Measurements from ENCODE around the gene PRDM16. TPM values are rescaled to one million over a fixed set of nuclear protein-coding genes. Genes with fewer than 3 reads are reported as not detected.

Gene PRDM16
- total RNA-seq, 2 experiments from 2014 or later, result 0.05 to 0.20 TPM

DNA sequence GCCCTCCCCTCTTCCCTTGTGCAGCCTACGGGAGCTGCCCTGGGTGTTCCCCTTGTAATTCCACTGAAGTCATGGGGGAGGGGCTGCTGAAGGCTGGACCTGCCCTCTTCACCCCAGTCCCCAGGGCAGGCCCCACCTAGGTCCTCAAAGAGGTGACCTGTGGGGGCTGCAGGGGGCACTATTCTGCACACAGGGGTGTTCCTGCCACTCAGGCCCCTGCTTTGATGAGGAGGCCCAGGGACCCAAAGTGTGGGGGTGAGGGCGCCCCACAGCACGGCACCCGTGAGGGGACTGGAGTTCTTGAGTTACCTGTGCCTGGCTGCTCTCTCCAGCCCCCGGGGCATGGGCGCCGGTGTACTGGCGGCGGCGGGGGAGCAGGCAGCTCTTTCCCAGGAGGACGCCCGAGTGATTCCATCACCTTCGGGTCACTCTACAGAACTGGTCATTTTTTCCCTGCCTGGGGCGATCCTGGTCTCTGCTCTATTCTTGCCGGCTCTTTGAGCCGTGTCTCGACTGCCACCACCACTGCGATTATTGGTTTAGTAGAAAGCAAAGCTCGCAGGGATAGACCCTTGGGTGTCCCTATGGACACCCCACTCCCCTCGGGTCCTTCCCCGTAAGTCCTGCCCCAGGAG, 6.9 kb upstream of the PRDM16 start:
- CTCF ChIA-PET, result no interaction called here
- Mint-ChIP-seq H3K36me3 (ENCODE audit: low read depth) (no peaks in the 10 kb centered on the region), H3K4me3 (no peak overlapping the region), H3K27ac (no peak overlapping the region), H3K4me1 (ENCODE audit: low read depth) (no peaks in the 10 kb centered on the region), H3K9me3 (no peaks in the 10 kb centered on the region), H3K27me3 (ENCODE audit: low read depth) (peaks cover 3% of the 10 kb centered on the region)
- DNase-seq, result no peak
- intact Hi-C loops (cut with micrococcal nuclease), result no loop called here

DNA sequence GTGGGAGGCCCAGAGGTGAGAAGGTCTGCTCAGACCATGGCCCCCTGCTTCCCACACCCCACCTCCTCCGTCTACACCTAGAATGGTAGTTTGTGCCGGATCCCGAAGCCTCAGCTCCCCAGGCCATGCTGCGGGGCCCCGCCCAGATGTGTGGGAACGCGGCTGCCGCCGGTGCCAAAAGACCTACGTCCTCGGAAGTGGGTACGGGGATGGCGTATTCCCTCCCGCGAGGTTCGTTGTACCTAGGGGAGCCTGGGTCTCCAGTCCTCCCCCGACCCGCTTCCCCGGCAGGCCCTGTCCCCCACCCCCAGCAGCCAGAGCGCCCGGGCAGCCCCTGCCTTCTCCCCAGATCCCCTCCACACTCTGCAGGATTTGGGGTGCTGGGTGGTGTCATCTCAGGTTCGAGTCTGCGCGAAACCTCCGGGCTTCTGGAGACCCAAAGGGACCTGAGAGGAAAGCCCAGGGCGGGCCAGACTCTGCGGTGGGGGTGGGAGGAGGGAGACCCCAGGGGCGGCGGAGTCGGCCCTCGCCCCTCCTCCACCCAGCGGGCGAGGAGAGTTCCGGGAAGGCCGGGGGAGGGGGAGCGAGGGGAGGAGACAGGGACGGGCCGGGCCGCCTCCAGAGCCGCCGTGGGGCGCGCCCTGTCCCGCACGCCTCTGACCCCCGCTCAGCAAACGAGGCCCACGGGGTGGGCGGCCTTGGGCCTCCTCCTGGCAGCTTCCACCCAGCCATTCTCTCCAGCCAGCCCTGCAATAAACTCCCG, 6.2 kb upstream of the PRDM16 start:
- Mint-ChIP-seq H3K36me3 (ENCODE audit: low read depth) (no peaks in the 10 kb centered on the region), H3K27ac (no peak overlapping the region), H3K4me3 (no peak overlapping the region), H3K4me1 (ENCODE audit: low read depth) (no peaks in the 10 kb centered on the region), H3K27me3 (ENCODE audit: low read depth) (peaks cover 7% of the 10 kb centered on the region), H3K9me3 (no peaks in the 10 kb centered on the region)
- intact Hi-C loops (cut with micrococcal nuclease), result no loop called here
- CTCF ChIA-PET, result no interaction called here
- no peak for DNase-seq

DNA sequence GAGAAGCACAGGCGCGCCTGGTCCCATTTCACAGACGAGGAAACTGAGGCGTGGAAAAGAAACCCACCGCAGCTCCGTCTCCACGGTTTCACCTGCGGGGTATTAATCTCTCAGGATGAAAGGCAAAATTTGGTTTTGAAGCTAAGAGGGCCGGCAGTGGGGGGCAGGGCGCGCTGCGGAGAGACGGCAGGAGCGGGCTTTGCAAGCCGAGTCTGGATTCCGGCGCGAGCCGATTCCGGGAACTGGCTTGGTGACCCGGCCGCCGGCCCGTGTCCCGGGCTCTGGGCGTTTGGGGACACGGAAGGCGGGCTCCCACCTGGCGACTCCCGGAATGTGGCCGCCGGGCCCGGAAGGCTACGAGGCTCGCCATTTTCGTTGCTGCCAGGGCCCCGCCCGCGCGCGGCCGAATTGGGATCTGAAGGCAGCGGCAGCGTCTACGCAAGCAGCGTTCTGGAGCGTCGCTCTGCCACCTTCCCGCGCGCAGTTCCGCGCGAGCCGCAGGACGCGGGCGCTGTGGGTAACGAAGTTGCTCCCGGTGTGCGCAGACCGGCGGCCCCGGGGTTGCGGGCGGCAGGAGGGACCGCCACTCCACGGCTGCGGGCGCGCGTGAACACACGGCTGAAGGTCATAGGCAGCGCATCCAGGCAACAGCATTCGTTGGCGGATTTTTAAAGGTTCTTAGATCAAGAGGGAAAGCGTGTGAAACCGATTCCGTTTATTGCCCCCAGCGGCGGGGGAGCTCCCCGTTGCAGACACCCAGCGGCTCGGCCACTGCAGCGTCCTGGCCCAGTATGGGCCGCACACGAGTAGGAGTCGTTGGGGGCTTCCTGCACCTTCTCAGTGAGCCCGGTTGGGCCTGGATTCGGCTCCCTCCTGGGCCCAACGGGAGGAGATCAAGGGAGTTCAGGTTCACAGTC, 5.4 kb upstream of the PRDM16 start:
- Mint-ChIP-seq H3K36me3 (ENCODE audit: low read depth) (no peaks in the 10 kb centered on the region), H3K9me3 (no peaks in the 10 kb centered on the region), H3K4me1 (ENCODE audit: low read depth) (no peaks in the 10 kb centered on the region), H3K4me3 (no peak overlapping the region), H3K27ac (no peak overlapping the region), H3K27me3 (ENCODE audit: low read depth) (peaks cover 7% of the 10 kb centered on the region)
- intact Hi-C loops (cut with micrococcal nuclease), result no loop called here
- no peak for DNase-seq
- CTCF ChIA-PET, result no interaction called here

DNA sequence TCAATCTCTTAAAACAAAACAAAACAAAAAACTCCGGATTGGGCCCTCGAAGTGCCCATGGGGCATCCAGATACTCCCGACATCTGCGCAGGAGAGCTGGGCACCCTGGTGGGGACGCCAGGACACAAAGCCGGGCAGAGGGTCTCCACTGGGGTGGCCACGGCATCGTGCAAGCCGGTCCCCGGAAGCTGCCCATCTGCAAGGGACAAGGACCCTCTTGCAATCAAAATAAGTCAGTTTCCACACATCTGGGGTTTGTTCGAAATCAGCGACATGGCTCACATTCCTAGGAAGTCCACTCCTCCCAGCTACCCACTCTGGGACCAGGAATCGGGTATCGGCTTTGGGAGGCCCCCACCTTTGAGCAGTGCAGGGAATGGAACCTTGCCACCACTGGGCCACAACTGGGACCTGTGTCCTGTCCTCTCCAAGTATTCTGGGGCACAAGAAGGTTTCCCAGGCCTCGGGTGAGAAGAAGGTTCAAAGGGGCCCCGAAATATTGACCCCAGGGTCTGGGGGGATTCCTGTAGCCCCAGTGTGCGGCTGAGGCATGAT, 4.6 kb upstream of the PRDM16 start:
- intact Hi-C loops (cut with micrococcal nuclease), result no loop called here
- Mint-ChIP-seq H3K9me3 (no peaks in the 10 kb centered on the region), H3K4me3 (no peak overlapping the region), H3K4me1 (ENCODE audit: low read depth) (peaks cover 2% of the 10 kb centered on the region), H3K27ac (no peak overlapping the region), H3K27me3 (ENCODE audit: low read depth) (peaks cover 10% of the 10 kb centered on the region), H3K36me3 (ENCODE audit: low read depth) (no peaks in the 10 kb centered on the region)
- CTCF ChIA-PET, result no interaction called here
- DNase-seq, result no peak

DNA sequence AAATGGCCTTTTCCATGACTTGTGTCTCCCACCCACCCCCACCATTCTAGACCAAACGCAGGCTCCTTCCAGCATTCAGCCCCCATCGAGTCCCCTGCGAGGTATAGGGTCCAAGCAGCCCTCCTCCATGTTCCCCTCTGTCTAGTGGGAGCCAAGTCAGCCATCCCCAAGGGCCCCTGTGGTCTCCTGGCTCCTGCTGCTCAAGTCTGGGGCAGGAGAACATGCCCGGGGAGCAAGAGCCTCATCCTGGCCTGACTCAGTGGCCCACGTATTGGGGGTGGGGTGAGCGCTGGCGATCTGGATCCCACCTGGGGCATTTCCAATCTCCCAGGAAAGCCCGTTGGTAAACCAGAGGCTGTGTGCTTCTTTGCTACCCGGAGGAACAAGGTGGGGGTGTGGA, 4.1 kb upstream of the PRDM16 start:
- H3K27me3 Mint-ChIP-seq (ENCODE audit: low read depth), result peaks cover 10% of the 10 kb centered on the region

DNA sequence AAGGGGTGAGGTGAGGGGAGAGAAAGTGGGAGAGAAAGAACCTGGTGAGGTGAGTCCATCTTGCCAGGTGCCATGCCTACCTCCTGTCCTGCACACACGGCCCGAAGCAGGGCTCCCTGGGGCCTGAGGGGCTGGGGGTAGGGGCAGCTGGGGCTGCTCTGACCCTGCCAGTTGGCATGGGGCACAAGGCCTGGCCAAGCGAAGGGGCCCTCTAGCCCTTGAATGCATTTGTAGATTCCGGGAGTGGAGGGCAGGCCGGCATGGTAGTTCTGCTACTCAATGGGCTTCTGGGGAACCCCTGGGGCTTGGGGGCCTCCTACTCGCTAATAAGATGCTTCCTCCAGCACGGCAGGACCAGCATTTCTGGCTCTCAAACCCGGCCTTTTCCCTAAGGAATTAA, 3.6 kb upstream of the PRDM16 start:
- Mint-ChIP-seq H3K27me3 (ENCODE audit: low read depth) (peaks cover 10% of the 10 kb centered on the region), H3K36me3 (ENCODE audit: low read depth) (no peaks in the 10 kb centered on the region), H3K27ac (no peak overlapping the region), H3K4me1 (ENCODE audit: low read depth) (peaks cover 2% of the 10 kb centered on the region), H3K9me3 (no peaks in the 10 kb centered on the region), H3K4me3 (no peak overlapping the region)
- intact Hi-C loops (cut with micrococcal nuclease), result no loop called here
- DNase-seq, result no peak
- CTCF ChIA-PET, result no interaction called here

More for the DNA sequence above, 4.1 kb upstream of the PRDM16 start:
- Mint-ChIP-seq H3K9me3 (no peaks in the 10 kb centered on the region), H3K36me3 (ENCODE audit: low read depth) (no peaks in the 10 kb centered on the region), H3K4me1 (ENCODE audit: low read depth) (peaks cover 2% of the 10 kb centered on the region), H3K4me3 (no peak overlapping the region), H3K27ac (no peak overlapping the region)
- CTCF ChIA-PET, result no interaction called here
- no peak for DNase-seq
- intact Hi-C loops (cut with micrococcal nuclease), result no loop called here

DNA sequence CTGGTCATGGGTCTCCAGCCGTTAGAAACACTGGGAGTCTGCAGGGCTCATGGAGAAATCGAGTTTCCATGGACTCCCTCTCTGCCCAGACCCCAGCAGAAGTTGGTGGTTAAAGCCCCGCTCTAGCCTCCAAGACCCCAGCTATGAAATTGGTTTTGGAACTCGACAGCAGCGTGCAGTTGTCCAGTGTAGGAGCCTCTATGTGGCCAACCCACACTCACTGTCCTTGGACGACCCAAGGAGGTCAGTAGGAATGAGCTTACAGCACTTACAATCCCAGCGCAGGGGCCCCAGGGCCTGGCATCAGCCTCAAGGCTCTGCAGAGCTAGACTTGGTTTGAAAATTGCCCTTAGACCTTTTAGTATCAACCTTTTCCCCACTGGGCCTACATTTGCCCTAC, 3.2 kb upstream of the PRDM16 start:
- peaks cover 2% of the 10 kb centered on the region for H3K4me1 Mint-ChIP-seq (ENCODE audit: low read depth)
- DNase-seq, result no peak
- no peak overlapping the region for H3K4me3 Mint-ChIP-seq
- no peaks in the 10 kb centered on the region for H3K9me3 Mint-ChIP-seq
- H3K27ac Mint-ChIP-seq, result no peak overlapping the region
- peaks cover 10% of the 10 kb centered on the region for H3K27me3 Mint-ChIP-seq (ENCODE audit: low read depth)
- CTCF ChIA-PET, result no interaction called here
- no peaks in the 10 kb centered on the region for H3K36me3 Mint-ChIP-seq (ENCODE audit: low read depth)
- intact Hi-C loops (cut with micrococcal nuclease), result no loop called here

DNA sequence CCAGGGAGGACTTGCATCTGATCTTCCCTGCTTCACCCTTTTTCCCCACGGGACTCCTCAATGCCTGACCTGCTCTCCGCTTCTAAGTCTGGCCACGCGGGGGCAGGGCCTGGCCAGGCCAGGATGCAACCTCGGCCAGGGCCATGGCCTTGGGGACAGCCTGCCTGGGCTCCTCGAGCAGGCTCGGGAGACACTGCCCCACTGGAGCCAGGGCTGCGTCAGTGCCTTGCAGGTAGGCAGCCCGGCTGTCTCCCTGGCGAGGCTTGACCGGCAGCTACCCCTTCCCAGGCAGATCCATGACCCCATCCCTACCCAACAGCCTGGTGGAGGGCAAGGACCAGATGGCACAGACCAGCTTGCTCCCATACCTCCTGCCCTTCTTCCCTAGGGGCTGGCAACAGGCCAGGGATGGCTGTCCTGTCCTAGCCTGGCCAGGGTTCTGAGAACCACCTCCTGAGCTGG, 2.7 kb upstream of the PRDM16 start:
- Mint-ChIP-seq H3K36me3 (ENCODE audit: low read depth) (no peaks in the 10 kb centered on the region), H3K4me1 (ENCODE audit: low read depth) (peaks cover 2% of the 10 kb centered on the region), H3K27me3 (ENCODE audit: low read depth) (peaks cover 11% of the 10 kb centered on the region), H3K4me3 (no peak overlapping the region), H3K27ac (no peak overlapping the region), H3K9me3 (no peaks in the 10 kb centered on the region)
- CTCF ChIA-PET, result no interaction called here
- no peak for DNase-seq
- intact Hi-C loops (cut with micrococcal nuclease), result no loop called here

DNA sequence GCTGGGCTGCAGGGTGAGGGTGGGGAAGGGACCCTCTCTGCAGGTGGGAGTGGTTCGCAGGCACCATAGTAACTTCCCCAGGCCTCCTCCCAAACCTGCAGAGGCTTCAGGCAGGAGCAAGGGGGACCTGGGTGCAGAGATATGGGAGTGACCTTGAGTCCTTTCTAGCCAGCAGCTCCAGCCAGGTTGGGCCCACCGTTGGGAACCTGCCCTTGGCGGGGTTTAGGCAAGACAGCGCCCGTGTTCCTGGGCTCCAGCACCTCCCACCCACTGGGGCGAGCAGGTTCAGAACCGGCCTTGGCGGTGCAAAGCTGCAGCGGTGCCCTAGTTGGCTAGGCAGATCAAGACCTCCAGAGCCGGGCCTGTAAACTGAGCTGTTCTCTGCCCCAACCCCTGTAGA, 2.2 kb upstream of the PRDM16 start:
- Mint-ChIP-seq H3K36me3 (ENCODE audit: low read depth) (no peaks in the 10 kb centered on the region), H3K27ac (no peak overlapping the region), H3K9me3 (no peaks in the 10 kb centered on the region), H3K27me3 (ENCODE audit: low read depth) (peaks cover 15% of the 10 kb centered on the region), H3K4me3 (no peak overlapping the region), H3K4me1 (ENCODE audit: low read depth) (peaks cover 2% of the 10 kb centered on the region)
- no peak for DNase-seq
- CTCF ChIA-PET, result no interaction called here
- intact Hi-C loops (cut with micrococcal nuclease), result no loop called here

DNA sequence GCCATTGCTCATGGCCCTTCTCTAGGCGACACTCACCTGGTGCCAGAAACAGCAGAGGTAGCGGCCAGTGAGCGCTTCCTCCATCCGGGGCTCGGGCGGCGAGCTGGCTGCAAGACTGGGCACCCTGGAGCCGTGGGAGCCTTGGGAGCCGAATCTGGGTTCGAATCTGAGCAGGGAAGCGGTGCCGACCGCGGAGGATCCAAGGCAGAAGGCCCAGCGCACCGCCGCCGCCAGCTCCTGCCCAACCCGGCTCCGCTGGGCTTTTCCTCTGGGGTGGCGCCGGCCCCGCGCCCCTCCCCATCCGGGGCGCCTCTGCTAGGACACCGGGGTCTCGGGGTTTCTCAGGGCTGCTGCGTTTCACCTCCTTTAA, 1.7 kb upstream of the PRDM16 start:
- H3K27ac Mint-ChIP-seq, result no peak overlapping the region
- intact Hi-C loops (cut with micrococcal nuclease), result no loop called here
- H3K36me3 Mint-ChIP-seq (ENCODE audit: low read depth), result no peaks in the 10 kb centered on the region
- no peak overlapping the region for H3K4me3 Mint-ChIP-seq
- H3K4me1 Mint-ChIP-seq (ENCODE audit: low read depth), result peaks cover 2% of the 10 kb centered on the region
- H3K27me3 Mint-ChIP-seq (ENCODE audit: low read depth), result peaks cover 20% of the 10 kb centered on the region
- no peak for DNase-seq
- CTCF ChIA-PET, result no interaction called here
- H3K9me3 Mint-ChIP-seq, result no peaks in the 10 kb centered on the region

DNA sequence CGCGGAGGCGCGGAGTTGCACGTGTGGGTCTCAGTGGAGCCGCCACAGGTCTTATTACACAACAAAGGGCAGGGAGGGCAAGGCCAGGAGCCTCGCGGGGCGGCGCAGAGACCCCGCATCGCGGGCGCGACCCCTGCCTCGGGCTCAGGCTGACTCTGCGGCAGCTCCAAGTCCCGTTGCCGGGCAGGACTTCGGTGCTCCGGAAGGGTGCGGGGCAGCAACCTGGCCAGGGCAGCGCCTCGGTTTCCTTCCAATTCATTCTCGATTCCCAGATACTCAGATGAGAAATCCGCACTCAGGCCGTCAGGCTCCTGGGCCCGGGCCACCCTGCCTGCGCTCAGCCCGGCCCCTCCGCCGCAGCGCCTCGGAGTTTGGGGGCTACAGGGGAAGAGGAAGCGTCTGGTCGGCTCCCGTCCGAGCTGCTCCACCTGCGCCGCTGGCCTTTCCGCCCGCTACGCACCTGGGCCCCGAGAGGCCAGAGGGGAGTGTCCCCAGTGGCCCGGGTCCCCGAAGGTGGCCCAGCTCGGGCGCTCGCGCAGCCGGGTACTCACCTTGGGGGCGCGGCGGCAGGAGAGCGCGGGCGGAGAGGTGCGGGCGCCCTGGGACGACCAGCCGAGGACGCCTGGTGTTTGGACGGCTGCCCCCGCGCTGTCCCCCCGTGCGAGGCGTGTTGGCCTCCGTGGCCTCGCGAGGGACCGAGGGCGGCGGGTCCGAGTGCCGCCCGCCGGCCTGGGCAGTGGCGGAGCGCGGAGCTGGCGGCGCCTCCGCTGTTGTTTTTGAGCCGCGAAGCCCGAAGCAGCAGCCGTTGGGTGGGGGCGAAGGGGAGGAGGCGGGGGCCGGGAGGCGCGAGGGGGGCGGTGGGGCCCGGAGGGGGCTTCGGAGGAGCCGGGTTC, 1.1 kb upstream of the PRDM16 start:
- no peak overlapping the region for H3K4me3 Mint-ChIP-seq
- H3K4me1 Mint-ChIP-seq (ENCODE audit: low read depth), result peaks cover 2% of the 10 kb centered on the region
- DNase-seq, result no peak
- intact Hi-C loops (cut with micrococcal nuclease), result no loop called here
- CTCF ChIA-PET, result no interaction called here
- H3K27ac Mint-ChIP-seq, result no peak overlapping the region
- no peaks in the 10 kb centered on the region for H3K9me3 Mint-ChIP-seq
- no peaks in the 10 kb centered on the region for H3K36me3 Mint-ChIP-seq (ENCODE audit: low read depth)
- peaks cover 21% of the 10 kb centered on the region for H3K27me3 Mint-ChIP-seq (ENCODE audit: low read depth)

Data from activated naive CD4-positive, alpha-beta T cell treated with anti-CD3 and anti-CD28 coated beads for 36 hours (primary cell).